ENCODE data around the gene KRT9.
"Not testable (repeated sequence)": the region's sequence is repeated elsewhere in the genome, so short reads cannot be mapped to it uniquely, and the experiment has no call there.

Gene KRT9, protein sequence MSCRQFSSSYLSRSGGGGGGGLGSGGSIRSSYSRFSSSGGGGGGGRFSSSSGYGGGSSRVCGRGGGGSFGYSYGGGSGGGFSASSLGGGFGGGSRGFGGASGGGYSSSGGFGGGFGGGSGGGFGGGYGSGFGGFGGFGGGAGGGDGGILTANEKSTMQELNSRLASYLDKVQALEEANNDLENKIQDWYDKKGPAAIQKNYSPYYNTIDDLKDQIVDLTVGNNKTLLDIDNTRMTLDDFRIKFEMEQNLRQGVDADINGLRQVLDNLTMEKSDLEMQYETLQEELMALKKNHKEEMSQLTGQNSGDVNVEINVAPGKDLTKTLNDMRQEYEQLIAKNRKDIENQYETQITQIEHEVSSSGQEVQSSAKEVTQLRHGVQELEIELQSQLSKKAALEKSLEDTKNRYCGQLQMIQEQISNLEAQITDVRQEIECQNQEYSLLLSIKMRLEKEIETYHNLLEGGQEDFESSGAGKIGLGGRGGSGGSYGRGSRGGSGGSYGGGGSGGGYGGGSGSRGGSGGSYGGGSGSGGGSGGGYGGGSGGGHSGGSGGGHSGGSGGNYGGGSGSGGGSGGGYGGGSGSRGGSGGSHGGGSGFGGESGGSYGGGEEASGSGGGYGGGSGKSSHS

DNA sequence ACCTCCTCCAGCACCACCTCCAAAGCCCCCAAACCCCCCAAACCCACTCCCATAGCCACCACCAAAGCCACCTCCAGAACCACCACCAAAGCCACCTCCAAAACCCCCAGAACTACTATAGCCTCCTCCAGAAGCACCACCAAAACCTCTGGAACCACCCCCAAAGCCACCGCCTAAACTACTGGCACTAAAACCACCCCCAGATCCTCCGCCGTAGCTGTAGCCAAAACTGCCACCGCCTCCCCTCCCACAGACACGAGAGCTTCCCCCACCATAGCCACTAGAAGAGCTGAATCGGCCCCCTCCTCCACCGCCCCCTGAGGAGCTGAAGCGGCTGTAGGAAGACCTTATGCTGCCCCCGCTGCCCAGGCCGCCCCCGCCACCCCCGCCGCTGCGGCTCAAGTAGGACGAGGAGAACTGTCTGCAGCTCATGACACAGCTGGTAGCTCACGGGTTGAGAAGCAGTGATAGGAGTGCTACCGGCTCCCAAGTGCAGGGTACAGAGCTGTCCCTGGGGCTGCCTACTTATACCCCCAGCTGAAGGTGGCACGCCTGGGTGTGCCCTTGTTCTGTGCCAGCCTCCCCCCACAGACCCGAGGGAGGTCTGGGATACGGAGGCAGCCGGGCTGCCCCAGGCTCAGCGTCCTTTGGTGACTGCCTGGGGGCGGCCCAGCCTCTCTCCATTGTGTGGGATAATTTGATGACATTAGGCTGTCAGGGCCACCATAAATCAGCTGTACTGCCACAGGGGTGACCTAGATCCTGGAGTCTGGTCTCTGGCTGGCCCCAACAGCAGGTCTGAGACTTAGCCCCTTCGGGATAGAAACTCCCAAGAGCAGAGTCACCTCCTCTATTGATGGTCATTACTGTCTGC is at the start of gene KRT9:
Gene KRT9, minus strand, starts transcription at position 499 of the 874 bp plus-strand sequence. Its CDS starts 67 bp downstream, at position 432.
- FAIRE-seq (peak; percentile 31), DNase-seq (ENCODE audit: insufficient read length, low spot score) (no peak)

DNA sequence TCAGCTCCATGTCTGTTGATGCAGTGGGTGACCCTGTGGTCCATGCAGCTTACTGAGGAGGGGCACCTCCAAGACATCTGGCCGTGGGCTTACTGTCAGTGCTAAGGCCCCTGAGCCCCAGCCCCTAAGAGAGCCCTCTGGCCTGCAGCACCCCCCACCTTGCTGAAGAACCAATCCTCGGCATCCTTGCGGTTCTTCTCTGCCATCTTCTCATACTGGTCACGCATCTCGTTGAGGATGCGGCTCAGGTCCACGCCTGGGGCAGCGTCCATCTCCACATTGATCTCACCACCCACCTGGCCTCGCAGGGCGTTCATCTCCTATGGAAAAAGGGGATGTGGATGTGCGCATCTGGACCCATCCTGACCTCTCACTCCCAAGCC is 49.6 kb upstream of the KRT9 start:
- not testable (repeated sequence) for DNase-seq (ENCODE audit: insufficient read length, low spot score); FAIRE-seq

DNA sequence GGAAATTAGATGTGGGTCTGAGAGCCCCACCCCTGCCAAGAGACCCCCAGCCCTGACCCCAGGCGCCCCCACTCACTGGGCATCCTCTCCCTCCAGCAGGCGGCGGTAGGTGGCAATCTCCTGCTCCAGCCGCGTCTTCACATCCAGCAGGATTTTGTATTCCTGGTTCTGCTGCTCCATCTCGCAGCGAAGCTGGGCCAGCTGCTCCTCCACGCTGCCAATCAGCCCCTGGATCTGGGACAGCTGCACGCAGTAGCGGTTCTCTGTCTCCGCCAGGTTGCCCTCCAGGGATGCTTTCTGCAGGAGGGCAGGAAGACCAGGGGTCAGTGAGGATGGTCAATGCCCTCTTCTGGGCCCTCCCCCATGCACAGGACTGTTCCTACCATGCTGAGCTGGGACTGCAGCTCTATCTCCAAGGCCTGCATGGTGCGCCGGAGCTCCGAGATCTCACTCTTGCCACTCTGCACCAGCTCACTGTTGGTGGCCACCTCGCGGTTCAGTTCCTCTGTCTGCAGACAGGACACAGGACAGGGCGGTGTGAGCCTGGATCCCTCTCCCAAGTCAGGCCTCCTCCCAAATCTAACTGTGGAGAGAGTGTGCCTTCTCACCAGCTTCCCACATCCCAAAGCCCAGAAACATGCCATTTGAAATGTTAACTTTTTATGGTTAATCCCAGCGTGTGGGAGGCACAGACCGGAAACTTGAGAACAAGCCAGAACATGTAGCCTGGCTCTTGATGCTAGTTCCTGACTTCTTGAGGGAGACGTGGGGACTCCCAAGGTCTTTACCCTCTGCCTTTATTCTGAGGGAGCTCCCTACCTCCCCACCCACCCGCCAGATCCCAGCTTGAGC is 49.0 kb upstream of the KRT9 start:
- DNase-seq (ENCODE audit: insufficient read length, low spot score) = no peak
- peak; percentile 67 for FAIRE-seq

DNA sequence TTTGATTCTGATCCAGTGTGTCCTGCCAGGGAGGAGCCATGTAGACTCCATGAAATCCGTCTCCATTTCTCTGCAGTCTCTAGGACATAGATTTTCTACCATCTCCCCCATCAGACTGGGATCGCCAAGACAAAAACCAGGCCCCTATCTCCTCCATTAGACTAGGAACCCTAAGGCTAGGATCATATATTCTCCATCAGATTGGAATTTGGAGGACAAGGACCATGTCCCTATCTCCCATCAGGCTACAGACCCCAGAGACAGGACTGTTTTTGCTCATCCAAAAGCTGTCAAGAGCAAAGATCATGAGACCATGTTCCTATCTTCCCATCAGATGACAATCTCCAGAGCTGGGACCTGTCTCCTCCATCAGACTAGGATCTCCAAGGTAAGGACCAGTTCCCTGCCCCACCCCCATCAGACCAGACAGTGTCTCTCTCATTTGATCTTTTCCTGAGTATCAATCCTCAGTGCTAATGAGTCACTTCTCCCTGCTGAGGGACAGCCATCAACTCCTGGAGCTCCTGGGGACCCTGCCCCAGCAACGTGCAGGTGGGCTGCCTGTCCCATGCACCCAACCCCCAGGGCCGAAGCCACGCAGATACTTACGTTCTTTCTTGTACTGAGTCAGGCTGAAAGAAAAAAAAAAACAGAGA is 48.2 kb upstream of the KRT9 start:
- DNase-seq (ENCODE audit: insufficient read length, low spot score); FAIRE-seq: not testable (repeated sequence)

DNA sequence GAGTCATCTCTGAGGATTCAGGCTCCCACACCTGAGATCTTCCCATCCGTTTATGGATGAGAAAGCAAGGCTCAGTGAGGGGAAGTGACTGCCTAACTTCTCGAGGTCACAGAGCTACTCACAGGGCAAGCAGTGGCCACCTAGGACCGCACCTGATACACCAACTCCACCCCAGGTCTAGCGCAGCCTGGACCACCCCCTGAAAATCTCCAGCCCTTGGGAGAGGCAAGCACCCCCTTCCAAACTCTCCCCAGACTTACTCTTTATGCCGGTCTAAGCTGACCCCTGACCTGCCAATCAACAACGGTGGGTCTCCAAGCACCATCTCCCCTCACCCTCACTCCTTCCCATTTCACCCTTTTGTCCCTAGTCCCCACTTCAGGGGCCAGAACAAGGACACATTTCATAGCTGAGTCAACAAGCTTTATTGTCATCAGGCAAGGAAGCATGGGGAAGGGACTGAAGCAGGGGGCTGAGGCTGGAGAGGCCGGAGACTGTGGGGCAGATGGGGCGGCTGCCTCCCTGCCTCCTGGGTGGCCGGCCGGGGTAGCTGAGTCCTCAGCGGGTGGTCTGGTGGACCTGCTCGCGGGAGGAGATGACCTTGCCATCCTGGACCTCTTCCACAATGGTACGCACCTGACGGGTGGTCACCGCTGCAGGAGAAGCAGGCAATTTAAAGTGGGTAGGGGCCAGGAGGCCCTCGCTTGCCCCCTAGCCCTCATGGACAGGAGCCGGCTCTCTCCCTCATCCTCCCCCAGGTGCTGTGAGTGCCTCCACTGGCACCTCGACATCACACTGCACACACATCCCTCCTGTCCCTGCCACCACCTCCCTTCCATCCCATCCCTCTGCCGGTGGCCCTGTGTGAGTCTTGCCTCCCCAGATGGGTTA is 47.4 kb upstream of the KRT9 start:
- FAIRE-seq = peak; percentile 72

DNA sequence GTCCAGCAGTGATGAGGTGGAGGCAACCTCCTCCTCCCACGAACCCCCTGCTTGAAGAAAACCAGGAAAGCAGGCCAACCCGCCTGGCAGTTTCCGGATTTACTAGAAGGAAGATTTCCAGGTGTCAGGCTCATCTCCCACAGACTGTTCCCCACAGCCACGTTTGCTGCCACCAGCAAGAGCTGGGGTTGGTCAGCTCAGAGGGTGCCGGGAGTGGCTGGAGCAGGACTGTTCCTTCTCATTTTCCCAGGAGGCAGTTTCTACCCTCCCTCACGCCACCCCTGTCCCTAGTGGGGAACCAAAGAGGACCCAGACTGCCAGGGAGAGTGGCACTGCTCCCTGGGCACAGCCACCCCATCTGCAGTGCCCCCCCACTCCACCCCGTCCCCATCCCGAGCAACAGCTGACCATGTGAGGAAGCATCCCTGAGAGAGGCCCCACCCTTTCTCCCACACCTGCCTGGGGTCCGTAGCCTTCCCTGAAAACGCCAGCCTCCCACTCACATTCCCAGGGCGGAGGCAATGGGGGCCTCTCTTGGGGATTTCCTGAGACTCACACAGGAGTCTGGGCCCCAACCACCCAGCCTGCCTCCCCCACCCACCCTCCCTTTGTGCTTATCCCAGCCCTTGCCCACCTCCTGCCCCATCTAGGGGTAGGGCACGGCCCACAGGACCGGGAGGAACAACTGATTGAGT is 46.6 kb upstream of the KRT9 start:
- FAIRE-seq (no peak), DNase-seq (ENCODE audit: insufficient read length, low spot score) (no peak)

More for the DNA sequence above, 47.4 kb upstream of the KRT9 start:
- DNase-seq (ENCODE audit: insufficient read length, low spot score) = no peak

DNA sequence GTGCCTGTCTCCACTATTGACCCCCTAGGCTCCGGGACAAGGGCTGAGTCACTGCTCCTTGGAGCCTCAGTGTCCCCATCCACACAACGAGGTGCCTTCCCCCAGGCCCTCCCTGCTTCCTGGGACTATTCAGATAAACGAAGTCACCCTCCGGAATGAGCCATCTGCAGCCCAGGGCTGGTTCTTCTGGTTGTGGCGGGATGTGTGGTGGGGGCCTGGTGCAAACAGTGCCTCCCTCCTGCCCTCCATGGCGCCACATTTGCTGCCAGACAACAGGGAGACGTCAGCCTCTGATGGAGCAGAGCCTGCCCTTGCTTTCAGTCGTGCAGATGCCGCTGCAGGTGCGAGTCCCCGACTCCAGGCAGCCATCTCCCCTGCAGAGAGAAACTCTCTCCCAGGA is 45.8 kb upstream of the KRT9 start:
- no peak for DNase-seq (ENCODE audit: insufficient read length, low spot score)
- no peak for FAIRE-seq

DNA sequence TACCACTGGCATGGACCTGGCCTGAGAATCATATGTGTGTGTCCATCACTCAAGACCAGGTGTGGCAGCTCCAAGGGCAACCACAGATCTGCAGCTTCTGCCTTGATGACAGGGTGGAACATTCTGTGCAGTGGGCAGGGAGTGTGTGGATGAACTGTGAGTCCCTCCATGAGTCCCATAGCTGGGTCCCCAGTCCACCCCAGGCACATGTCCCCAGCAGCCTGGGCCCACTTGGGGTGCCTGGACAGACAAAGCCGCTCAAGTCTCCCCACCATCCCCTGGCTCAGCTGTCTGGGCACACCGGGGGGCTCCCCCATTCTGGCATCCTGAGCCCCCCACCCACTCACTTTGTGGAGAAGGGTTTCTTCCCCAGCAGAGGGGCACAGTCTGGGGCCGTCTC is 45.3 kb upstream of the KRT9 start:
- peak; percentile 57 for FAIRE-seq
- DNase-seq (ENCODE audit: insufficient read length, low spot score) = no peak

DNA sequence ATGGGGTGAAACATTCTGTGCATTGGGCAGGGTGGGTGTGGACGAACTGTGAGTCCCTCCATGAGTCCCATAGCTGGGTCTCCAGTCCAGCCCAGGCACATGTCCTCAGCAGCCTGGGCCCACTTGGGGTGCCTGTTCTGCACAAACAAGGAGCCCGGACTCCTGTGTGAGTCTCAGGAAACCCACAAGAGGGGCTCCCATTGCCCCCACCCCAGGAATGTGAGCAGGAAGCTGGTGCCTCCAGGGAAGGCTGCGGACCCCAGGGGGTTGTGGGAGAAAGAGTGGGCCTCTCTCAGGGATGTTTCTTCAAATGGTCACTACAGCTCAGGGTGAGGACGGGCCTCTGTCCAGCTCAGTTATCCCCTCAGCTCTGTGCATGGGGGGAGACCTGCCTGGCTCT is 44.6 kb upstream of the KRT9 start:
- not testable (repeated sequence) for DNase-seq (ENCODE audit: insufficient read length, low spot score); FAIRE-seq

DNA sequence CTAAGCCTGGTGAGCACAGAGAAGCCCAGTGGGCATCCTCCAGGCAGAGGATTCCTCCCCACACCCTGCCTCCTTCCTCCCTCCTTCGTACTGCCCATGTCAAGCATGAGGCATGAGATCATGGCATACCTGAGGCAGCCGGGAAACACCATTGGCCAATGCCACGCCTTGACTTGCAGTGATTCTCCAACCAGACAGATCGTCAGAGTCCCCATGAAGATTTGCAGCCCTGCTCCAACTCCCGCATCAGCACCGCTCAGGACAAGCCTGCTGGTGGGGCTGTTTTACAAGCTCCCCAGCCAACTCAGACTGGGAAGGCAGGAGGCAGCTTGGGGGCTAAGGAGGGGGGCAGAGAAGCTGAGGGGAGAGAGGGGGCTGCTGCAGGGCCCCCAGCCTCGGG is 43.6 kb upstream of the KRT9 start:
- no peak for DNase-seq (ENCODE audit: insufficient read length, low spot score)

DNA sequence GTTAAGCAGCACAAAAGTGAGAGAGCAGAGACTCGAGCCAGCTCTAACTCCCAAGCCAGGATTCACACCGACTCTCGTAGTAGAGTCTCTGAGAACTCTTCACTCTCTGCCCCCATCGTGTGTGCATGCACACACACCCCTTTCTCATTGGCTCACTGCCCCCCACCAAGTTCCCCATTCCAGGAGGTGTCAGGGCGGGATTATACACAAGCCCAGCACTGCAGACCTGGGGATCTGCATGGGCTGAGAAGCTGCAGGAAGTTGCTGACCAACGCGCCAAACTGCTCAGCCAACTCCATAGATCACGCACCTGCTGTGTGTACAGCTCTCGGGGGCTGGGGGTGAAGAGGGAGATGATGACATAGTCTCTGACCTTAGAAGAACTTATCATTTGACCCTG is 42.9 kb upstream of the KRT9 start:
- DNase-seq (ENCODE audit: insufficient read length, low spot score) = not testable (repeated sequence)
- peak; percentile 52 for FAIRE-seq

More for the DNA sequence above, 43.6 kb upstream of the KRT9 start:
- FAIRE-seq = no peak

DNA sequence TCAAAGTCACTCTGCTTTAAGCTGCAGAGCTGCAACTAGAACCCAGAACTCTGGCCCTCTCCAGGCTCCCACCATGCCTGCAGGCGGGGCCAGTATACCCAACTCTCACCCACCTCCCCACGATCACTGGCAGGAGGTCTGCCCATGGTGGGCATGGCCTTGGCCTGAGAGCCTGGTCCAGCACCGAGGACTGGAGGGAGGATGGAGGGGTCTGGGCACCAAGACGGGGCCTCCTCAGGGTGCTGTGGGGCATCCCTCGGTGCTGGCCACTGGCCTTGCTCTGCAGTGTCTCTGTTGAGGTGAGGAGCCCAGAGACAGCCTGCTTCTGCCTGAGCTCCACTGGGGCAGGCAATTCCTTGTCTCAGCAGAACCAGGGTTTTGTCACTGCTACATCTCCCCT is 42.2 kb upstream of the KRT9 start:
- DNase-seq (ENCODE audit: insufficient read length, low spot score) (no peak), FAIRE-seq (no peak)

DNA sequence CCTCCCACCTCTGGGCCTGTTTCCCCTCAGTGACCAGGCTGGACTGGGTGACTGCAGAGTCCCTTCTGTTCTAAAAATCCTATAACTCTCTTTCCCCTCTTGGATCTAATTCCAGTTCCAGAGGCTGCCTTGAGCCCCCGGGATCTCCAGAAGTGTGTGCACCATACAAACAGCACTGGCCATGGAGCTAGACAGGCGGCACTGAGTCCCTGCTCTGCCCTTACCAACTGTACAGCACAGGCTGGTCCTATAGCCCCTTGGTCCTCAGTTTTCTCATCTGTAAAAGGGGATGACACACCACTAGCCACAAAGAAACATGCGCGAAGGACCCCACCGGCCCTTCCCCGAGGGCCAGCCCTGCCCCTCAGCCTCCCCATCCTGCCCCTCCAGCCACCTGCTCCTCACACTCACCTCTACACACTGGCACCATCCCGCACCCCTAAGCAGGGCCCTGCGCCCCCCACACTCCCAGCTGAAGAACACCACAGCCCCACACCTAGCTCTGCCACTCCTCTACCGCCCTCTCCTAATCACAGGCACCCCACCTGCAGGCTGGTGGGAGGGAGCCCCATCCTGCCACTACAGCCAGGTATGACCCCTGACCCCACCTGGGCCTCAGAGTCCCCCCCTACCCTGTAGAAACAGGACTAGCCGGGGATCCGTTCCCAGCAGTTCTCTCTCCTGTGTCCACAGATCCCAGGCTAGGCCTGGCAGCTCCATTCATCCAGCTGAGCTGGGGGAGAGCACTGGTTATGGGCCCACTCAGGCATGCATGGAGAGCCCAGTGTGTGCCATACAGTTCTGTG is 41.6 kb upstream of the KRT9 start:
- FAIRE-seq = no peak
- no peak for DNase-seq (ENCODE audit: insufficient read length, low spot score)

DNA sequence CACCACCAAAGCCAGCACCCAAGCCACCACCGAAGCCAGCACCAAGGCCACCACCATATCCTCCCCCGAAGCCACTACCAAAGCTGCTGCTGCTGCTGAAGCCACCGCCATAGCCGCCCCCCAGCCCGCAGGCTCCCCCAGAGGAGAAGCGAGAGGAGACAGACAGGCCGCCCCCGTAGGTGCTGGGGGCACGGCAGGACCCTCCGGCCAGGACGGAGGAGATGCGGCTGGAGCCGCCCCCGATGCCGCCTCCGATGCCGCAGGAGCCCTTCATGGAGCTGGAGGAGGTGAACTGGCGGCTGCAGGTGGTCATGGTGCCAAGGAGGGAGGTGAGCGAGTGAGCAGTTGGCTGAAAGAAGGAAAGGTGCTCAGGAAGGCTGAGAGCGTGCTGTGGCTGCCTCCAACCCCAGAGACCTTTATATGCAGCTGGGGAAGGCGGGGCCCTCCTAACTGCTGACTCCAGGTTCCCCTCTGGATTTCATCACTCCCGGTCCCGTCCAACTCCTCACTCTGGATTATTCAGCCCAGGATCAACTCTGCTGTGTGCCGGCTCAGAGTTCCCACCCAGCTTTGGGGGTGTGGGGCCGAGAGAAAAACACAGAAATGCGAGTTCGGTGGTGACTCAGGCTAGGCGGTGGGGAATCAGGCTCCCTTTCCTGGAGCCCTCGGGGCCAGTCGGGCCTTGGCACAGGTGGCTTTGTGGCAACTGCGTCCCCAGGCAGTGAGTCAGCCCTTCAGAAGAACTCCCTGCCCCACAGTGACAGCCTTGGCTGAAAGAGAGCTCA is 40.7 kb upstream of the KRT9 start, which contains the start of gene KRT16:
Gene KRT16, minus strand, starts transcription at position 392 of the 785 bp plus-strand sequence. Its CDS starts 79 bp downstream, at position 313.
- FAIRE-seq = not testable (repeated sequence)
- DNase-seq (ENCODE audit: insufficient read length, low spot score) = peak; percentile 67

DNA sequence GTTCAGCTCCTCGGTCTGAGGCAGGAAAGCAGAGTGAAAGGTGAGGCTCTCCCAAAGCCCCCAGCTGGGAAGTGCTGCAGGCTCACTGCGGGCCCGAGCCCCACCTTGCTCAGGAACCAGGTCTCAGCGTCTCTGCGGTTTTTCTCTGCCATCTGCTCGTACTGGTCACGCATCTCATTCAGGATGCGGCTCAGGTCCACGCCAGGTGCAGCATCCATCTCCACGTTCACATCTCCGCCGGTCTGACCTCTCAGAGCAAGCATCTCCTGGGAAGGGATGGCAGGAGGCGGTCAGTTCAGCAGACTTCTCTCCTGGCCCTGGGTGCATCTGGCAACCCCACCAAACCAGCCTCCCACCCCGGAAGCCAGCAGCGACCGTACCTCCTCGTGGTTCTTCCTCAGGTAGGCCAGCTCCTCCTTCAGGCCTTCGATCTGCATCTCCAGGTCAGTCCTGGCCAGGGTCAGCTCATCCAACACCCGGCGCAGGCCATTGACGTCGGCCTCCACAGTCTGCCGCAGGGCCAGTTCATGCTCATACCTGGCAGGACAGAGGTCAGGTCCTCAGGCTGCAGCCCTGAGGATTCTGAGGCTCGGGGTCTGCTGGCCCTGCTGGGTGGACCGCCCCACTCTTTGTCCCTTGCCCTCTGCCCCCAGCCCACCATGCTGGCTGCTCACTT is 39.2 kb upstream of the KRT9 start:
- no peak for DNase-seq (ENCODE audit: insufficient read length, low spot score)
- no peak for FAIRE-seq

DNA sequence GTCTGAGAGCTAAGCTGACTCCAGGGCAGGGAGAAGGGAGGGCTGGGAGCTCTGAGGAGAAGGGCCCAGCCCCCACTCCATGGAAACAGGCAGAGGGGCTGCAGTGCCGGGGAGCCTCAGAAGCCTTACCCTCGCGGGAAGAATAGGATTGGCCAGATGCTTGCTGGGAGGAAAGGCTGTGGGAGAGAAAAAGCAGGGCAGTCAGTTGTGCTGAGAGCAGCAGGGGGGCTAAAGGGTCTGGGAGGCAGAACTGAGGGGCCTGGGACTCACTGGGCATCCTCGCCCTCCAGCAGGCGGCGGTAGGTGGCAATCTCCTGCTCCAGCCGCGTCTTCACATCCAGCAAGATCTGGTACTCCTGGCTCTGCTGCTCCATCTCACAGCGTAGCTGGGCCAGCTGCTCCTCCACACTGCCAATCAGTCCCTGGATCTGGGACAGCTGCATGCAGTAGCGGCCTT is 38.2 kb upstream of the KRT9 start:
- not testable (repeated sequence) for DNase-seq (ENCODE audit: insufficient read length, low spot score); FAIRE-seq

Data from HTR-8/SVneo (cell line).